Hematopoietic multipotent progenitor cell treated with erythropoietin and hydrocortisone succinate and interleukin-3 and kit ligand, for 17 days (in vitro differentiated cells): ENCODE measurements around the gene ZNF648.
"Not testable (repeated sequence)": the region's sequence is repeated elsewhere in the genome, so short reads cannot be mapped to it uniquely, and the experiment has no call there.

Experiments used
- DNase-seq: peaks from one replicate; pipeline ENCODE4 v3.0.0-alpha.2; 2015; ENCODE audit warnings: low spot score

The ZNF648 gene

GRCh38 chr1:182069028-182069466 lies 7.5 kb upstream of the ZNF648 start:
- peak; percentile 15 for DNase-seq

GRCh38 chr1:182066934-182067333 lies 5.4 kb upstream of the ZNF648 start:
- DNase-seq = no peak

- no peak for DNase-seq
Observed at GRCh38 chr1:182065126-182065845, 3.8 kb upstream of the ZNF648 start.

- DNase-seq = no peak
Observed at GRCh38 chr1:182064611-182065010, 3.1 kb upstream of the ZNF648 start.

- DNase-seq = no peak
Observed at GRCh38 chr1:182062223-182062622, 711 bp upstream of the ZNF648 start.

- no peak for DNase-seq
Observed at GRCh38 chr1:182060877-182061276, 635 bp downstream of the ZNF648 start.

- no peak for DNase-seq
Observed at GRCh38 chr1:182059936-182060335, 1.6 kb downstream of the ZNF648 start.

GRCh38 chr1:182056601-182057366 lies 4.7 kb downstream of the ZNF648 start:
- no peak for DNase-seq

- DNase-seq = peak; percentile 27
Observed at GRCh38 chr1:182054698-182055326, 6.7 kb downstream of the ZNF648 start.

GRCh38 chr1:182052355-182052754 lies 9.2 kb downstream of the ZNF648 start:
- no peak for DNase-seq

- DNase-seq = no peak
Observed at GRCh38 chr1:182051938-182052337, 9.6 kb downstream of the ZNF648 start.

GRCh38 chr1:182050481-182051448 lies 10.7 kb downstream of the ZNF648 start:
- DNase-seq = no peak

- DNase-seq = no peak
Observed at GRCh38 chr1:182048562-182048961, 12.9 kb downstream of the ZNF648 start.

- no peak for DNase-seq
Observed at GRCh38 chr1:182046763-182047162, 14.7 kb downstream of the ZNF648 start.

- DNase-seq = not testable (repeated sequence)
Observed at GRCh38 chr1:182045481-182045880, 16.0 kb downstream of the ZNF648 start.

GRCh38 chr1:182041615-182042014 lies 19.9 kb downstream of the ZNF648 start:
- DNase-seq = no peak

- no peak for DNase-seq
Observed at GRCh38 chr1:182038220-182038619, 23.3 kb downstream of the ZNF648 start.

GRCh38 chr1:182035097-182035770 lies 26.3 kb downstream of the ZNF648 start:
- DNase-seq = peak; percentile 11

- no peak for DNase-seq
Observed at GRCh38 chr1:182032251-182032650, 29.3 kb downstream of the ZNF648 start.

GRCh38 chr1:182029379-182030331 lies 31.9 kb downstream of the ZNF648 start:
- DNase-seq = peak; percentile 93
